HK-2 (cell line): ENCODE measurements around the gene PTPN9.
"Not testable (repeated sequence)": the region's sequence is repeated elsewhere in the genome, so short reads cannot be mapped to it uniquely, and the experiment has no call there.

Source experiments
- DNase-seq: peaks from one replicate; pipeline ENCODE4 v3.0.0-alpha.2; 2018; ENCODE audit not compliant: unreplicated experiment

PTPN9 gene

GRCh38 chr15:75582943-75583342, 3.8 kb upstream of the PTPN9 start:
- DNase-seq = not testable (repeated sequence)

- peak; percentile 23 for DNase-seq
Measured at GRCh38 chr15:75578173-75578947, 755 bp downstream of the PTPN9 start.

GRCh38 chr15:75577401-75578172, 1.5 kb downstream of the PTPN9 start:
- peak; percentile 8 for DNase-seq

- no peak for DNase-seq
Measured at GRCh38 chr15:75573648-75574384, 5.3 kb downstream of the PTPN9 start.

- no peak for DNase-seq
Measured at GRCh38 chr15:75570126-75570845, 8.8 kb downstream of the PTPN9 start.

GRCh38 chr15:75565062-75565970, 13.8 kb downstream of the PTPN9 start:
- DNase-seq = no peak

GRCh38 chr15:75561888-75562287, 17.2 kb downstream of the PTPN9 start:
- no peak for DNase-seq

GRCh38 chr15:75559360-75559759, 19.8 kb downstream of the PTPN9 start:
- DNase-seq = not testable (repeated sequence)

GRCh38 chr15:75558955-75559354, 20.2 kb downstream of the PTPN9 start:
- DNase-seq = not testable (repeated sequence)

GRCh38 chr15:75554717-75555116, 24.4 kb downstream of the PTPN9 start:
- no peak for DNase-seq

- DNase-seq = no peak
Measured at GRCh38 chr15:75553659-75554058, 25.5 kb downstream of the PTPN9 start.

- DNase-seq = no peak
Measured at GRCh38 chr15:75551091-75551490, 28.0 kb downstream of the PTPN9 start.

- DNase-seq = no peak
Measured at GRCh38 chr15:75545064-75545463, 34.1 kb downstream of the PTPN9 start.

- no peak for DNase-seq
Measured at GRCh38 chr15:75544359-75544758, 34.8 kb downstream of the PTPN9 start.

GRCh38 chr15:75542949-75543545, 36.1 kb downstream of the PTPN9 start:
- DNase-seq = not testable (repeated sequence)

GRCh38 chr15:75542386-75542797, 36.7 kb downstream of the PTPN9 start:
- DNase-seq = no peak

GRCh38 chr15:75538376-75538775, 40.7 kb downstream of the PTPN9 start:
- DNase-seq = no peak

GRCh38 chr15:75533945-75534344, 45.2 kb downstream of the PTPN9 start:
- no peak for DNase-seq

- peak; percentile 5 for DNase-seq
Measured at GRCh38 chr15:75532413-75533250, 46.5 kb downstream of the PTPN9 start.
